Smooth muscle cell of the coronary artery (primary cell): ENCODE results near the gene COA7. TPM values are rescaled to one million over a fixed set of nuclear protein-coding genes. Genes with fewer than 3 reads are reported as not detected.

Source experiments
- total RNA-seq: library from RNA; depleted of rRNA; stranded (reverse); fragments of >200 nt; gene quantifications from 2 replicates; pipeline ENCODE4 v1.2.3, GENCODE V29; 2014; ENCODE audit warnings: low replicate concordance

Gene COA7
- total RNA-seq = 7.8 and 9.5 TPM in 2 replicates

DNA sequence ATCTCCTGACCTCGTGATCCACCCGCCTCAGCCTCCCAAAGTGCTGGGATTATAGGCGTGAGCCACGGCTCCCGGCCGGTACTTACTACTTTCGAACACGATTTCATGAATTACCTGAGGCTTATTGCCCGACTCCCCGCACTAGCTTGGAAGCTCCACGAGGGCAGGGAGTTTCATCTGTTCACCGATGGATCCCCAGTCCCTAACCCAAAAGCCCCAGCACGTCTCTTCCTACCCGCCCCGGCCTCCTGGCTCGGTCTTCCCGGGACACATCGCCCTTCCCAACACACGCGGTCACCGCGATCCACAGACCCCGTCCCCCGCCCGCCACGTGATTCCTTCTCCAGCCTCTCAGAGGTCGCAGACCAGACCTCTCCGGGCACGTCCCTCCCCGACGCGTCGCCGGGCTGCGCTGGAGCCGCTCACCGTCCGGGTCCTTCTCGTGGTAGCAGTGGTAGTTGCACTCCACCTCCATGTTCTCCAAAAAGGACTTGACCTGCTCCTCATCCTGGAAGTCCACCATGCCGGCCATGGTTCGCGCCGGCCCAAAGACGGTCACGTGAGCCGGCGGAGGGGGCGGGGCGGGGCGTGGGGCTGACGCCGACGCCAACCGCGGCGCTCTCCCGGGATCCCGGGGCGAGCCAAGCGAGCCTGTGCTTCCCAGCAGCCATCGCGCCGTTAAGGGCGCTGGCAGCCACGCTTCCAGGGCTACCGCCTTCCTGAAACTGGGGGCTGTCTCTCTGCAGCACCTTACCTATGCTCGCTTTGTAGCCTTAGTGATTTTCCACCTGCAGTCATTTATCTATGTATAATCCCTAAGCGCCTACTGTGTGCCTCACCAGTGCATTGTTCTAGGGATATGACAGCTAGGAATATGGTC, at the start of gene COA7:
Gene COA7, minus strand, starts transcription at position 553 of the 880 bp plus-strand sequence. Its CDS starts 21 bp downstream, at position 532.

DNA sequence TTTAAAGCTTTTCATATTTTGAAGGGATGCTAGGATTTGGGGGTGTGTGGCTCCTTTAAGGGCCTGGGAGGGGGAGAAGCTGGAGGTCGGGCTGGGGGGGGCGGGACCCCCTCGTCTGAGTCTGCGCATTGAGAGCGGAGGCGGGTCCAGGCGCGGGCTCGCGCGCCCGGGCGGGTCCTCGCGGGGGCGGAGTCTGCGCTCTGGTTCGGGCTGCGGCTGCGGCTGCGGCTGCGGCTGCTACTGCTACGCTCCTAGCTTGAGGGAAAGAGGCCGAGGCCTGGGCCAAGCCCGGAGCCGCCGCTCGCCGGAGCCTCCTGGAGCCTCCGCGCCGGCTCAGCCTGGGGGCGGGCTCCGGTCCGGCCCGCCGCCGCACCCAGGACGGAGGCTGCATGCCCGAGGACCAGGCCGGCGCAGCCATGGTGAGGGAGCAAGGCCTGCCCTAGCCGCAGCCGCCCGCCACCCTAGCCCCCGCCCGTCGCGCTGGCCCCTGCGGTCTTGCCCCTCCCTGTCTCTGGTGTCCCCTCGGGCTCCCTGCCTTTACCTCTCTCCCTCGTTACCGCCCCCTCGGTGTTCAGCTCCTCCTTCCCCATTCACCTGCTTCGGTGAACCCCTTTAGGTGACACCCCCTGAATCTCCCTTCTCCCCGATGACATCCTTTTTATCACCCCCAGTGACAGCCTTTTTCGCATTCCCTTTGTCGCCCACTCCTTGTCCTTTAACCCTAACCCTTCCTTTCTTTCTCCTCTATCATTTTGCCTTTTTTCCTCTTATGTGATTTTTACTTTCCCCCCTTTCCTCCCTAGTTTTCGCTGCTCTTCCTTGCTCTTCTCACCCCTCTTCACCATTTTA, 28.3 kb upstream of the COA7 start, which contains the start of gene ZYG11B:
Gene ZYG11B, plus strand, starts transcription at position 189 of the 849 bp plus-strand sequence. Its CDS starts 201 bp downstream, at position 390.

Other genes with a start within 250 kb of the COA7 start
- gene TUT4, start 145.3 kb downstream of the COA7 start, total RNA-seq = 14.3 and 15.9 TPM in 2 replicates
- 12.8 and 18.9 TPM in 2 replicates for gene GPX7, start 96.0 kb downstream of the COA7 start, total RNA-seq
- gene SHISAL2A, start 65.2 kb downstream of the COA7 start, total RNA-seq = not detected in 2 replicates
- gene ZYG11B, start 28.1 kb upstream of the COA7 start, total RNA-seq = 16.5 and 25.6 TPM in 2 replicates
- 0.15 and 0.23 TPM in 2 replicates for gene ZYG11A, start 144.4 kb upstream of the COA7 start, total RNA-seq
- gene ECHDC2, start 223.4 kb upstream of the COA7 start, total RNA-seq = 18.9 and 39.8 TPM in 2 replicates
- 134 and 150 TPM in 2 replicates for gene SCP2, start 228.9 kb upstream of the COA7 start, total RNA-seq